HG03469 (cell line): ENCODE data around the gene UGT1A7.
"Not testable (repeated sequence)": the region's sequence is repeated elsewhere in the genome, so short reads cannot be mapped to it uniquely, and the experiment has no call there.

ENCODE experiments used
- ATAC-seq: cut with Tn5 transposase; IDR thresholded peaks from one replicate; pipeline ENCODE4 v1.9.1; 2021; ENCODE audit warnings: mild to moderate bottlenecking, moderate library complexity, moderate number of reproducible peaks; ENCODE audit not compliant: unreplicated experiment

UGT1A7 gene

GRCh38 chr2:233711312-233712008, 29.8 kb downstream of the UGT1A7 start:
- ATAC-seq: no peak

- ATAC-seq: no peak
Measured at GRCh38 chr2:233712611-233713261, 31.0 kb downstream of the UGT1A7 start, which contains the start of gene UGT1A5. Gene UGT1A5 (plus strand): TSS chr2:233712907. CDS start chr2:233712992, 85 bp downstream.

GRCh38 chr2:233713262-233713615, 31.5 kb downstream of the UGT1A7 start:
- no peak for ATAC-seq

- ATAC-seq: no peak
Measured at GRCh38 chr2:233714121-233714520, 32.4 kb downstream of the UGT1A7 start.

- no peak for ATAC-seq
Measured at GRCh38 chr2:233718552-233718951, 36.9 kb downstream of the UGT1A7 start, which contains the start of gene UGT1A4. Gene UGT1A4 (plus strand): TSS chr2:233718736. CDS start chr2:233718821, 85 bp downstream.

- no peak for ATAC-seq
Measured at GRCh38 chr2:233728723-233729301, 47.1 kb downstream of the UGT1A7 start, which contains the start of gene UGT1A3. Gene UGT1A3 (plus strand): TSS chr2:233729042. CDS start chr2:233729127, 85 bp downstream.

GRCh38 chr2:233736868-233737653, 55.4 kb downstream of the UGT1A7 start:
- ATAC-seq: not testable (repeated sequence)

GRCh38 chr2:233740870-233741269, 59.2 kb downstream of the UGT1A7 start:
- ATAC-seq: no peak

- no peak for ATAC-seq
Measured at GRCh38 chr2:233743464-233744259, 62.0 kb downstream of the UGT1A7 start.

GRCh38 chr2:233745073-233745755, 63.5 kb downstream of the UGT1A7 start:
- no peak for ATAC-seq

GRCh38 chr2:233745838-233746237, 64.1 kb downstream of the UGT1A7 start:
- ATAC-seq: not testable (repeated sequence)

GRCh38 chr2:233746475-233747282, 65.0 kb downstream of the UGT1A7 start:
- ATAC-seq: no peak

GRCh38 chr2:233747283-233747544, 65.5 kb downstream of the UGT1A7 start:
- ATAC-seq: no peak

GRCh38 chr2:233750689-233751088, 69.0 kb downstream of the UGT1A7 start:
- ATAC-seq: not testable (repeated sequence)

- ATAC-seq: not testable (repeated sequence)
Measured at GRCh38 chr2:233751212-233752009, 69.7 kb downstream of the UGT1A7 start.

GRCh38 chr2:233754872-233755611, 73.3 kb downstream of the UGT1A7 start:
- ATAC-seq: no peak

GRCh38 chr2:233756429-233757081, 74.9 kb downstream of the UGT1A7 start:
- no peak for ATAC-seq
